Activated naive CD8-positive, alpha-beta T cell treated with anti-CD3 and anti-CD28 coated beads, Interleukin-2, amount 50 U/mL, for 24 hours (primary cell): ENCODE results near the gene C16orf96.

Experiments used
- ATAC-seq: fragments of 150-1000 bp; cut with Tn5 transposase; one replicate; pipeline ENCODE4 v1.10.0; 2021
- DNase-seq: peaks from one replicate; pipeline ENCODE4 v3.0.0; 2021
- H3K27ac Mint-ChIP-seq: one replicate; pipeline ENCODE4 v1.8.0; 2021; ENCODE audit warnings: mild to moderate bottlenecking, mixed read lengths
- H3K27me3 Mint-ChIP-seq: one replicate; pipeline ENCODE4 v1.8.0; 2021; ENCODE audit warnings: mixed read lengths
- H3K36me3 Mint-ChIP-seq: one replicate; pipeline ENCODE4 v1.8.0; 2021; ENCODE audit warnings: low read depth, mixed read lengths
- H3K4me1 Mint-ChIP-seq: one replicate; pipeline ENCODE4 v1.8.0; 2021; ENCODE audit warnings: mixed read lengths
- H3K4me3 Mint-ChIP-seq: one replicate; pipeline ENCODE4 v1.8.0; 2021; ENCODE audit warnings: mild to moderate bottlenecking, moderate library complexity, mixed read lengths
- H3K9me3 Mint-ChIP-seq: one replicate; pipeline ENCODE4 v1.8.0; 2021; ENCODE audit warnings: mixed read lengths

C16orf96 gene

GRCh38 chr16:4535627-4536108 is 20.5 kb upstream of the C16orf96 start:
- ATAC-seq = peak; percentile 83
- Mint-ChIP-seq H3K27ac (peak overlapping the region; percentile 92), H3K27me3 (no peaks in the 10 kb centered on the region), H3K9me3 (peaks cover 7% of the 10 kb centered on the region), H3K4me1 (peaks cover 53% of the 10 kb centered on the region), H3K36me3 (peaks cover 31% of the 10 kb centered on the region), H3K4me3 (peak overlapping the region; percentile 59)
- DNase-seq = peak; percentile 55

GRCh38 chr16:4536391-4537106 is 19.6 kb upstream of the C16orf96 start:
- Mint-ChIP-seq H3K4me3 (peak overlapping the region; percentile 71), H3K36me3 (peaks cover 31% of the 10 kb centered on the region), H3K27ac (peak overlapping the region; percentile 92), H3K9me3 (peaks cover 7% of the 10 kb centered on the region), H3K4me1 (peaks cover 50% of the 10 kb centered on the region), H3K27me3 (no peaks in the 10 kb centered on the region)
- no peak for DNase-seq
- ATAC-seq = no peak

- peaks cover 46% of the 10 kb centered on the region for H3K4me1 Mint-ChIP-seq
- peak; percentile 11 for DNase-seq
- peak overlapping the region; percentile 50 for H3K27ac Mint-ChIP-seq
- peaks cover 28% of the 10 kb centered on the region for H3K36me3 Mint-ChIP-seq
- H3K4me3 Mint-ChIP-seq = peak overlapping the region; percentile 71
- peaks cover 7% of the 10 kb centered on the region for H3K9me3 Mint-ChIP-seq
- ATAC-seq = peak; percentile 25
- H3K27me3 Mint-ChIP-seq = no peaks in the 10 kb centered on the region
Observed at GRCh38 chr16:4537376-4538343, 18.5 kb upstream of the C16orf96 start.

GRCh38 chr16:4538350-4539235 is 17.5 kb upstream of the C16orf96 start, which contains the start of gene CDIP1:
TSS of gene CDIP1 (minus strand) at chr16:4538773. CDS start at chr16:4514130, 24,643 bp downstream.
- Mint-ChIP-seq H3K9me3 (peaks cover 7% of the 10 kb centered on the region), H3K36me3 (peaks cover 21% of the 10 kb centered on the region), H3K4me1 (peaks cover 46% of the 10 kb centered on the region), H3K27me3 (no peaks in the 10 kb centered on the region), H3K27ac (peak within 1 kb of the TSS; percentile 90), H3K4me3 (peak within 1 kb of the TSS; percentile 72)
- ATAC-seq (peak; percentile 73), DNase-seq (peak; percentile 98)

GRCh38 chr16:4539716-4540284 is 16.3 kb upstream of the C16orf96 start:
- Mint-ChIP-seq H3K9me3 (peaks cover 7% of the 10 kb centered on the region), H3K36me3 (peaks cover 18% of the 10 kb centered on the region), H3K27ac (no peak overlapping the region), H3K4me3 (no peak overlapping the region), H3K27me3 (no peaks in the 10 kb centered on the region), H3K4me1 (peaks cover 36% of the 10 kb centered on the region)
- ATAC-seq = no peak
- DNase-seq = no peak

GRCh38 chr16:4544473-4544872 is 11.7 kb upstream of the C16orf96 start:
- no peaks in the 10 kb centered on the region for H3K27me3 Mint-ChIP-seq
- H3K4me1 Mint-ChIP-seq = peaks cover 4% of the 10 kb centered on the region
- peaks cover 8% of the 10 kb centered on the region for H3K36me3 Mint-ChIP-seq
- no peak for ATAC-seq
- H3K9me3 Mint-ChIP-seq = peaks cover 7% of the 10 kb centered on the region
- no peak overlapping the region for H3K4me3 Mint-ChIP-seq
- DNase-seq = no peak
- H3K27ac Mint-ChIP-seq = no peak overlapping the region

- H3K27me3 Mint-ChIP-seq = no peaks in the 10 kb centered on the region
- no peak overlapping the region for H3K27ac Mint-ChIP-seq
- no peaks in the 10 kb centered on the region for H3K9me3 Mint-ChIP-seq
- H3K4me1 Mint-ChIP-seq = peaks cover 4% of the 10 kb centered on the region
- no peak overlapping the region for H3K4me3 Mint-ChIP-seq
- ATAC-seq (no peak), DNase-seq (no peak)
- no peaks in the 10 kb centered on the region for H3K36me3 Mint-ChIP-seq
Observed at GRCh38 chr16:4548124-4548523, 8.0 kb upstream of the C16orf96 start.

GRCh38 chr16:4550591-4550990 is 5.5 kb upstream of the C16orf96 start:
- Mint-ChIP-seq H3K27me3 (no peaks in the 10 kb centered on the region), H3K9me3 (no peaks in the 10 kb centered on the region), H3K4me3 (no peak overlapping the region), H3K36me3 (no peaks in the 10 kb centered on the region), H3K4me1 (peaks cover 4% of the 10 kb centered on the region), H3K27ac (no peak overlapping the region)
- DNase-seq (no peak), ATAC-seq (no peak)

GRCh38 chr16:4552541-4552940 is 3.6 kb upstream of the C16orf96 start:
- H3K27ac Mint-ChIP-seq = no peak overlapping the region
- peaks cover 4% of the 10 kb centered on the region for H3K4me1 Mint-ChIP-seq
- no peaks in the 10 kb centered on the region for H3K9me3 Mint-ChIP-seq
- ATAC-seq = no peak
- H3K36me3 Mint-ChIP-seq = no peaks in the 10 kb centered on the region
- no peak overlapping the region for H3K4me3 Mint-ChIP-seq
- no peak for DNase-seq
- no peaks in the 10 kb centered on the region for H3K27me3 Mint-ChIP-seq

GRCh38 chr16:4556580-4556979 is 440 bp downstream of the C16orf96 start:
- ATAC-seq (no peak), DNase-seq (no peak)
- H3K4me3 Mint-ChIP-seq = no peak overlapping the region
- no peak overlapping the region for H3K27ac Mint-ChIP-seq
- no peaks in the 10 kb centered on the region for H3K36me3 Mint-ChIP-seq
- no peaks in the 10 kb centered on the region for H3K4me1 Mint-ChIP-seq
- H3K9me3 Mint-ChIP-seq = no peaks in the 10 kb centered on the region
- H3K27me3 Mint-ChIP-seq = peaks cover 2% of the 10 kb centered on the region

GRCh38 chr16:4557973-4558372 is 1.8 kb downstream of the C16orf96 start:
- Mint-ChIP-seq H3K27ac (no peak overlapping the region), H3K9me3 (no peaks in the 10 kb centered on the region), H3K4me1 (no peaks in the 10 kb centered on the region), H3K36me3 (no peaks in the 10 kb centered on the region), H3K4me3 (no peak overlapping the region), H3K27me3 (peaks cover 2% of the 10 kb centered on the region)
- ATAC-seq (no peak), DNase-seq (no peak)

GRCh38 chr16:4561596-4561995 is 5.5 kb downstream of the C16orf96 start:
- Mint-ChIP-seq H3K36me3 (no peaks in the 10 kb centered on the region), H3K4me1 (no peaks in the 10 kb centered on the region), H3K27me3 (peaks cover 2% of the 10 kb centered on the region), H3K9me3 (no peaks in the 10 kb centered on the region), H3K27ac (no peak overlapping the region), H3K4me3 (no peak overlapping the region)
- no peak for DNase-seq
- no peak for ATAC-seq

- Mint-ChIP-seq H3K27me3 (no peaks in the 10 kb centered on the region), H3K9me3 (no peaks in the 10 kb centered on the region), H3K27ac (no peak overlapping the region), H3K4me1 (no peaks in the 10 kb centered on the region), H3K4me3 (no peak overlapping the region), H3K36me3 (no peaks in the 10 kb centered on the region)
- ATAC-seq = no peak
- DNase-seq = no peak
Observed at GRCh38 chr16:4564661-4565267, 8.6 kb downstream of the C16orf96 start.
